Measurements from ENCODE around the gene SEC23B.

SEC23B gene

DNA sequence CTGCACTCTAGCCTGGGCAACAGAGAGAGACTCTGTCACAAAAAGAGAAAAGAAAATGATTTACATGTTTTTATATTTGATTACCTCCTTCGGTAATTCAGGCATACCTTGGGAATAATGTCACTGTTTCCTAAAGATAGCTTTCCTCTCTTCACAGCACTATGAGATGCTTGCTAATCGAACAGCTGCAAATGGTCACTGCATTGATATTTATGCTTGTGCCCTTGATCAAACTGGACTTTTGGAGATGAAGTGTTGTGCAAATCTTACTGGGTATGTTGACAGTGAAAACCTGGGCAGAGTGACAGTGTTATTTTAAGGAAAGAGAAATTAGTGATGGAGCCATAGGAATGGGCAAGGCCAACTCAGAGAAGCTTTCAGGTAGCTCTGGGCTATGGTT, 19.6 kb downstream of the SEC23B start:
- no peak for DNase-seq

DNA sequence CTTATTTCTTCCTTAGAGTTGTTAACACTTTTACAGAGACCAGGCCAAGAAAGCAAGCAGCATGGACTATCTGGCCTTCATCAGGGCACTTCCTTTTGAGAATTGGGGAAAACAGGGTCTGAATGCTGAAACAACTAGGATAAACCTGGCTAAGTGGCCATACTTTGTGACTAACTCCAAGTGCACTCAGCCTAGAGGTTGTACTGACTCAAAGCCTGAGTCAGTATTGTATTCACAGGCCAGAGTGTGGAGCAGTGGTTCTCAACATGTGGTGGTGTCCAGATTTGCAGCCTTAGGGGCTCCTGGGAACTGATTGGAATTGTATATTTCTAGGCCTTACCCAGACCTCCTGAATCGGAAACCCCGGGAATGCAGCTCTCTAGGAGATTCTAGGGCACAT, 20.1 kb downstream of the SEC23B start:
- DNase-seq: no peak

- DNase-seq: no peak
Observed at GRCh38 chr20:18529041-18529440, 21.3 kb downstream of the SEC23B start.

DNA sequence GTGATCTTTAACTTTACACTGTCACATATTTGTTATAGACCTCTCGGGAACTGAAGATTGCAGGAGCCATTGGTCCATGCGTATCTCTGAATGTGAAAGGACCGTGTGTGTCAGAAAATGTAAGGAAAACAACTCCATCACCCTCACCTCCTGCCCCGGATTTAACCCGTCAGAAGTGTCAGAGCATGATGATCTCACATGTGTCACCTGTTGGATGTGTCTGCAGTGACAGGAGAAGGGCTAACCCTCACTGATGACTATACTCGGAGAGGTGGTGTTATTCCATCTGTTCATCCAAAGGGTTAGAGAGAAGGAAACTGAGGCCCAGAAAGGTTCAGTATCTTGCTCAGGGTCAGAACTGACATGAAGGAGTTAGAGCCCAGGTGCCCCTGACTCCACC, 24.9 kb downstream of the SEC23B start:
- no peak for DNase-seq

DNA sequence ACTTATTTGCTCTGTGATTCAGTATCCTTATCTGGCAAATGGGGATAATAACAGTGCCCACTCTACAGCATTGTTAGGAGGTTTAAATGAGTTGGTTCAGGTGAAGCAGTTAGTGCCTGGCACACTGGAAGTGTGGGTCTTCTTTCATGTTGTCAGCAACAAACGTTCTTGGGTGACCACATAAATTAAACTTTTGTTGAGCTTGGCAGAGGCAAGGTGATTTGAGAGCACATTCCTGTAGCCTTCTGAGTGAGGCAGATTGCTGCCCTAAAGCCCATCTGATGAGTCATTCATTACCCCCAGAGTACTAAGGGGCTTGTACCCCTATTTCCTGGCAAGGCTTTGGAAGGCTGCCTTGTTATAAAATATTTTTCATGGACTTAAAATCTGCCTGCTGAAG, 25.8 kb downstream of the SEC23B start:
- DNase-seq: no peak

DNA sequence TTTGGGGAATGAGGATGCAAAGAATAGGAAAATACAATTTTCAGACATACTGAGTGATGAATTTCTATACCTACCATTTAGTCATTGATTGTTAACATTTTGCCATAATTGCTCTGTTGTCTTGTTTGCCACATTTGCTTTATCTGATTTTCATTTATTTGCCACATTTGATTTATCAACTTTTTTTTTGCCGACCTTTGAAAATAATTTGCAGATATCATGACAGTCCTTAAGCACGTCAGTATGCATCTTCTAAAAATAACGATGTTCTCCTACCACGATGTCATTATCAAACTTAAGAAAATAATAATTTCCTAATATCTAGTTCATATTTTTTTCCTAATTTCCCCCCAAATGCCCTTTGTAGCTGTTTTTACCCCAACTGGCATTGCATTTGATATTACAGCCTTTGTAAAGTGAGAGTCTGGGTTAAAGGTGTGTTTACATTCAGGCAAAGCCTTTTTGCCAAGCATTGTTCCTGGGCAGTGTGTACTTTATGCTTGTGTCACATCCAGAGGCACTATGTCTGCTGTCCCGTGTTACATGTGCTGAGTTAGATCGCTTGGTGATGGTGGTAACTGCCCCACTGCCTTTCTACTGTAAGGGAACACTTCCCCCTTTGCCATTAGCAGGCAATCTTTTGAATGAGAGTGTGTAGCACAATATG, 26.4 kb downstream of the SEC23B start:
- no peak for DNase-seq

DNA sequence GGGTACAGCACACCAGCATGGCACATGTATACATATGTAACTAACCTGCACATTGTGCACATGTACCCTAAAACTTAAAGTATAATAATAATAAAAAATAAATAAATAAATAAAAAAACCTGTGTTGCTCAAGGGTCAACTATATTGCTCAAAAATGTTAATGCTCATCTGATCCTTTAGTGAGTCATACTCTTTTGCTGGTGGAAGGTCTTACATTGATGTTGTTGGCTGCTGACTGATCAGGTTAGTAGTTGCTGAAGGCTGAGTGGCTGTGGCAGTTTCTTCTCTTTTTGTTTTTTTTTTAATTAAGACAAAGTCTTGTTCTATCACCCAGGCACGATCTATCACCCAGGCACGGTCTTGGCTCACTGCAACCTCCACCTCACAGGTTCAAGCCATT, 29.9 kb downstream of the SEC23B start:
- no peak for DNase-seq

GRCh38 chr20:18541741-18542140, 34.0 kb downstream of the SEC23B start:
- DNase-seq: no peak

DNA sequence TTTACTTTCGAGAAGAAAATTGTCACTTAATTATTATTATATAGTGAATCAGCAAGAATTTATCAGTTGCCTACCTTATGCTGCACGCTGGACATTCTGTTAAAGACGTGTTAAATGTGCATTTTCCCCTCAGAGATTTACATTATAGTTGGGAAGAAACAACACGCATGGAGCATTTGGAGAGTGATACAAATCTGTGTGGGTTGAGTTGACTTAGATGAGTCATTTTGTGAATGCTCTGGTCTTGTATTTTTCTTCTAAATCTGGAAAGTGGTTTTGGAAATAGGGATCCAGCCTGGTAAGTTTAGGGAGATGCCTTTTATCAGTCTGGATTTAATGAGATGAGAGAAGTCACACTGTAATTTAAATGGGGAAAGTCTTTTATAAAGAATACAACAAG, 35.5 kb downstream of the SEC23B start:
- no peak for DNase-seq

DNA sequence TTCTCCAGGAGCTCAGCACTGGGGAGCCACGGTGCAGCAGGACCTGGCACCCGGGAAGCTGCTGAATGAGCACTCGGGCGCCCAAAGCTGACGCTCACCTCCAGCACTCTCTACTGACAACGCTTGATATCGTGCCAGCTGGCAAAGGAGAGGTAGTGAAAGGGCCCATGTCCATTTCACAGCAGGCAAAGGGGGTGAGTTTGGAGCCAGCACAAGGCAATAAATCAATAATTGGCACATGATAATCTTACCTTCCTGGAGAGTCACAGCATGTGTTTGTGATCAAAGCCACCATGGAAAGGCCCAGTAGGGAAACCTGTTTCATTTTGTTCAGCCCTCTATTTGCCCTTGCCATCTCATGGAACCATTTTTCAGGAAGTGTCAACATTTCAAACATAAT, 36.2 kb downstream of the SEC23B start:
- no peak for DNase-seq

DNA sequence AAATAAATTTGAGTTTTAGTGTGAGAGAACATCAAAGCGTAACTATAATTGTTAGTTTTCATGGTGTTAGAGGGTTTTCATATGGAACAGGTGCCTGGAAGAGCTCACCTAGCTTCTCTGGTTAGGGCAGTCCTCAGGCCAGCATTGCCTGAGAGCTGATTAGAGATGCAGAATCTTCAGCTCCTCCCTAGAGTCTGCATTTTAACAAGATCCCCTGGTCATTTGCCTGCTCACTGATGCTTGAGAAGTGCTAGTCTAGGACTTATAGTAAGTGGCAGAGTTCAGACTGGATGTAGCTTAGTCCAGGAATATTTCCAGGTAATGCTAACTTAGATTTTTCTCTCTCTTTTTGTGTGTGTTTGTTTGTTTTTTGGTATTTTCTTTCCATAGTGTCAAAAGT, 37.8 kb downstream of the SEC23B start:
- no peak for DNase-seq

GRCh38 chr20:18548465-18548864, 40.7 kb downstream of the SEC23B start:
- no peak for DNase-seq

DNA sequence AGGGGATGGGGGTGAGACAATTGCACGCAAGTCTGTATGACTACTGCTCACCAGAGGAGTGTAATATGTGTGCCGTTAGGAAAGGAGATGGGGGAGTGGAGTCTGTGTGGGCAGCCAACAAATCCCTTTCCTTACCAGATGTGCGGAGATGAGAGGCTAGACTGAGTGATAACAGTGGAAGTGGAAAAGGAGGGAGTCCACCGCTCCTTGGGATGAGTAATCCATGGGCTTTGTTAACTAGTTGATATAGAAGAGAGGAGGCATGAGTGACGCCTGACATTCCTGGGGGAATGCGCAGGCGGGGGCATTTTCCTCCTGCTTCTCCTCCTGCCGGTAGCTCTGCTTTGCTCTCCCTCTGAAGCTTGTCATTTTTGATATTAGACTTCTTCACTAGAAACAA, 46.0 kb downstream of the SEC23B start:
- DNase-seq: no peak

GRCh38 chr20:18566892-18567738, 59.4 kb downstream of the SEC23B start, which contains the start of gene SMIM26:
Gene SMIM26 (plus strand): TSS chr20:18567432. CDS start chr20:18567479, 47 bp downstream.
- DNase-seq: peak; percentile 76

DNA sequence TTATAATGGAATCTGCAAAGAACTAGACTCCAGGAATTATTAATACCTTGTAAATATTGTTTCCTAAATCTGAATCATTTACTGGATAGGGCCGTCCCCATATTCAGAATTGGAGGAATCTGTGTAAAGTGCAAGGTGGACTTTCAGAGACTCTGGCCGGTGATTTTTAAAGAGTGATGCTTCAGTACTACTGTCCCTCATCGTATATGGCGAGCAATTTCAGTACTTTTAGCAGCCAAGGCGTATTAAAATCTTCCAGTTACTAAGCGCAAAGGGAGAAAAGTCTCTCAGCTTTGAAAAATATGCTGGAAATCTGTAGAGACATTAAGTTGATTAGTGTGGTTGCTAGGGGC, 60.0 kb downstream of the SEC23B start:
- DNase-seq: no peak

- no peak for DNase-seq
Observed at GRCh38 chr20:18571009-18571408, 63.3 kb downstream of the SEC23B start.

GRCh38 chr20:18571578-18571977, 63.8 kb downstream of the SEC23B start:
- no peak for DNase-seq

GRCh38 chr20:18577942-18578341, 70.2 kb downstream of the SEC23B start:
- no peak for DNase-seq

GRCh38 chr20:18578581-18578980, 70.8 kb downstream of the SEC23B start:
- DNase-seq: no peak

DNA sequence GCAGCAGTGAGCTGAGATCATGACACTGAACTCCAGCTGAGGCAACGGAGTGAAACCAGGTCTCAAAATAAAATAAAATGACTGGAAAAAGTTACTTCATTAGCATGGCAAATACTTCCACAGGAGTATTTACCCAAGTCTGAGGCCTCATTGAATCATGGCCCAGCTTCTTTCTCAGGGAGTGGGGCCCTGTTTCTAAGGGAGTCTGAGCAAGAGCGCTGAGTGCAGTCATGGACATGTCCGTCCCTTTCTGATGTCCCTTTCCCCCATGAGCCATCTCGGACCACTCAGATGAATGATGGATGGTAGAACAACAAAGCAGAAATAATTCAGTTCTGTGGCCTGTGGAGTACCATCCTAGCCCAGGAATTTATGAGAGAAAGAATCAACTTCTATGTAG, 72.3 kb downstream of the SEC23B start:
- DNase-seq: no peak

GRCh38 chr20:18585134-18585533, 77.4 kb downstream of the SEC23B start:
- DNase-seq: no peak

DNA sequence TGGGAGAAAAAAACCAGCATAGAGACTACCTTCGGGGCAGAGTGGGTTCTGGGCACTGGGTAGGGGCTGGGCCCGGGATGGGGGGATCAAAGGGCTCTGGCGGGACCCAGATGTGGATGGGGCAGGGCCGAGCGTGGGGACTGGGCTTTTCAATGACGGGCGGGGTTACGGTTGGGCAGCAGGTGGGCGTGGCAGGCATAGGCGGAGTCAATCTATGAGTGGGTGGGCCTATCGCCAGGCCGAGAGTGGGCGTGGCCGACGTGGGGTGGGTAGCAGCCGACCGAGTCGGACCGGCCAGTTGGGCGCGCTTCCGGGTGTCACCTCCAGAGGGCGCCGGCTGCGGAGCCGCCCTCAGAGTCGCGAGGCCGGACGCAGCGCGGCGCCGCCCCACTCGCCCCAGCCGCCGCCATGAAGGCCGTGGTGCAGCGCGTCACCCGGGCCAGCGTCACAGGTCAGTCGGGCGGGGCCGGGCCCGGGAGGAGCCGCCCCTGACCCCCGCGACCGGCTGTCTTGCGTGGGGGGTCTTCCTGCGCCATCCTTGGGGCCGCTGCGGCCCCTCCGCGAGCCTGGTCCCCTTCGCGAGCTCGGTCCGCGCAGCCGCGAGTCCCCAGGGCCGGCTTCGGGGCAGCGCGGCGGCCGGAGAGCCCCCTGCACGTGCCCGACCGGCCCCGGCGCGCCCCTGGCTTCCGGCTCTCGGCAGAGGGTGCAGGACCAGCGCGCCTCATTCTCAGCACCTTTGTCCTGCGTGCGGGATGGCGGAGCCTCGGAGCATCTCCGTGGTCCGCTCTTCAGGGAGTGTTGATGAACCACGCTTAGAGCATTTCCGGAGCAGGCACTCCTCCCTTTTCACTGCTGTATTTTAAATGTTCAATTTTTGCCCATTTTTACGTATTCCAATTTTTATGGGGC, 80.2 kb downstream of the SEC23B start, which contains the start of gene DTD1:
DTD1 (plus strand) TSS at position 390 of the 909 bp plus-strand sequence; CDS start at position 409, 19 bp downstream.
- DNase-seq: peak; percentile 67

DNA sequence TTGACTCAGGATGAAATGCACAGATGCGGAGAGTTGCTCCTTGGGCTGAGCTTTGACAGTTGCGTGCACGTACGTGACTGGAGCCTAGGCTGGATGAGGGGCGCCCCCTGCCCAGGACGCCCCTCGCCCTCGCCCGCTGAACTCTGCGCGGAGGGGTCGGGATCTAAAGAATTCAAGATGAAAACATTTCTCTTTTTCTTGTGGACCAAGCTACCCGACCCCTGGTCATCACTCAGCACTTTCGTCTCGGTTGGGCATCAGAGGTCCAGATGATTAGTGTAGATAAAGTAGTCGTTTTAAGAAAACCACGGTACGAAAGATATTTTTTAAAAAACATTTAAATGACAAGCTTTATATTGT, 80.8 kb downstream of the SEC23B start:
- no peak for DNase-seq
